MCF 10A (cell line): ENCODE measurements around the gene CD34. TPM values are rescaled to one million over a fixed set of nuclear protein-coding genes. Genes with fewer than 3 reads are reported as not detected.
A peak's percentile ranks its signal among the peaks of the same experiment; 100 is the strongest.

Experiments used
- BruUV-seq: library from RNA; stranded (reverse); fragments of 400-500 nt; replicated peaks from 2 replicates; lab custom pipeline; 2021; lab: Mats Ljungman, UMichigan
- CTCF ChIA-PET: fragments of 300-600 bp; sonication (Branson Sonifier 250); formaldehyde crosslinking; extraction: SDS; loops from one replicate; lab custom pipeline; 2021; ENCODE audit warnings: antibody characterized with exemption, inconsistent platforms; lab: Yijun Ruan, JAX
- POLR2A ChIA-PET: fragments of 300-600, 350-650 bp; sonication (Branson Sonifier 250); formaldehyde crosslinking; extraction: SDS; loops from one replicate; lab custom pipeline; 2020; ENCODE audit warnings: antibody characterized with exemption, inconsistent platforms; lab: Yijun Ruan, JAX
- DNase-seq: peaks from one replicate; pipeline ENCODE4 v3.0.0-alpha.2; 2018; ENCODE audit not compliant: unreplicated experiment
- H3K27ac Mint-ChIP-seq: one replicate; pipeline ENCODE4 v1.8.0; 2022; ENCODE audit warnings: mild to moderate bottlenecking, low read depth, mixed read lengths; ENCODE audit not compliant: unreplicated experiment
- H3K27me3 Mint-ChIP-seq: one replicate; pipeline ENCODE4 v1.8.0; 2022; ENCODE audit warnings: mixed read lengths; ENCODE audit not compliant: insufficient read depth, unreplicated experiment
- H3K36me3 Mint-ChIP-seq: one replicate; pipeline ENCODE4 v1.8.0; 2022; ENCODE audit warnings: mild to moderate bottlenecking, moderate library complexity, mixed read lengths; ENCODE audit not compliant: insufficient read depth, unreplicated experiment
- H3K4me1 Mint-ChIP-seq: one replicate; pipeline ENCODE4 v1.8.0; 2022; ENCODE audit warnings: mixed read lengths; ENCODE audit not compliant: insufficient read depth, unreplicated experiment
- H3K4me3 Mint-ChIP-seq: one replicate; pipeline ENCODE4 v1.8.0; 2022; ENCODE audit warnings: mild to moderate bottlenecking, moderate library complexity, mixed read lengths; ENCODE audit not compliant: unreplicated experiment
- H3K9me3 Mint-ChIP-seq: one replicate; pipeline ENCODE4 v1.8.0; 2022; ENCODE audit warnings: mixed read lengths; ENCODE audit not compliant: unreplicated experiment
- CTCF ChIP-seq: fragments of 200-600 bp; IDR thresholded peaks from one replicate; pipeline ENCODE4 v1.8.0; 2022; ENCODE audit warnings: antibody characterized with exemption, mild to moderate bottlenecking; ENCODE audit not compliant: unreplicated experiment
- intact Hi-C: fragments of 100-400 bp; cut with micrococcal nuclease; formaldehyde crosslinking; loops from 2 replicates; pipeline ENCODE4 v1.14.1; 2022
- total RNA-seq: library from RNA; stranded (reverse); gene quantifications from 2 replicates; pipeline ENCODE4 v1.2.3, GENCODE V29; 2022

The CD34 gene
- total RNA-seq, 1 experiment from 2014 or later, result not detected

- CTCF ChIA-PET, result interaction anchor here (0.6 to 28.1 kb wide), 11 partner anchors 8 to 1175 kb away, joined by 3 to 790 read pairs (median 9); no protein-coding TSS in a partner anchor
- no peaks in the 10 kb centered on the region for H3K9me3 Mint-ChIP-seq
- H3K36me3 Mint-ChIP-seq, result peaks cover 31% of the 10 kb centered on the region
- intact Hi-C loops, result no loop called here
- BruUV-seq, result no TSS peak
- no peaks in the 10 kb centered on the region for H3K27me3 Mint-ChIP-seq
- H3K4me1 Mint-ChIP-seq, result peaks cover 52% of the 10 kb centered on the region
- no peak for DNase-seq
- no peak for TF ChIP-seq CTCF
- POLR2A ChIA-PET, result interaction anchor here (0.6 to 6.1 kb wide), 9 partner anchors 11 to 1966 kb away, joined by 3 to 33 read pairs (median 3); partner anchors contain the start of gene CD55
- H3K27ac Mint-ChIP-seq, result no peak overlapping the region
- no peak overlapping the region for H3K4me3 Mint-ChIP-seq
These were observed 69.6 kb downstream of the CD34 start for GRCh38 chr1:207841293-207841692.

GRCh38 chr1:207840380-207840779 lies 70.5 kb downstream of the CD34 start:
- ChIA-PET POLR2A (interaction anchor here (0.7 to 6.1 kb wide), 8 partner anchors 10 to 123 kb away, joined by 3 to 33 read pairs (median 3); no protein-coding TSS in a partner anchor), CTCF (interaction anchor here (0.6 to 28.1 kb wide), 13 partner anchors 9 to 374 kb away, joined by 3 to 790 read pairs (median 5); no protein-coding TSS in a partner anchor)
- Mint-ChIP-seq H3K36me3 (peaks cover 35% of the 10 kb centered on the region), H3K9me3 (no peaks in the 10 kb centered on the region), H3K4me1 (peaks cover 45% of the 10 kb centered on the region), H3K4me3 (no peak overlapping the region), H3K27ac (no peak overlapping the region), H3K27me3 (no peaks in the 10 kb centered on the region)
- no peak for DNase-seq
- intact Hi-C loops, result no loop called here
- no peak for TF ChIP-seq CTCF
- BruUV-seq, result no TSS peak

- peak overlapping the region; percentile 32 for H3K27ac Mint-ChIP-seq
- H3K4me3 Mint-ChIP-seq, result no peak overlapping the region
- DNase-seq, result no peak
- ChIA-PET CTCF (interaction anchor here (0.6 to 28.1 kb wide), 10 partner anchors 10 to 1726 kb away, joined by 3 to 790 read pairs (median 9); no protein-coding TSS in a partner anchor), POLR2A (interaction anchor here (0.8 to 6.5 kb wide), 6 partner anchors 9 to 29 kb away, joined by 4 to 33 read pairs (median 13); no protein-coding TSS in a partner anchor)
- H3K27me3 Mint-ChIP-seq, result no peaks in the 10 kb centered on the region
- BruUV-seq, result no TSS peak
- H3K4me1 Mint-ChIP-seq, result peaks cover 40% of the 10 kb centered on the region
- intact Hi-C loops, result no loop called here
- TF ChIP-seq CTCF, result no peak
- H3K9me3 Mint-ChIP-seq, result no peaks in the 10 kb centered on the region
- peaks cover 36% of the 10 kb centered on the region for H3K36me3 Mint-ChIP-seq
These were observed 71.9 kb downstream of the CD34 start for GRCh38 chr1:207839083-207839413.

GRCh38 chr1:207838156-207839082 lies 72.5 kb downstream of the CD34 start:
- peak overlapping the region; percentile 32 for H3K27ac Mint-ChIP-seq
- no peak for TF ChIP-seq CTCF
- intact Hi-C loops, result no loop called here
- peaks cover 34% of the 10 kb centered on the region for H3K4me1 Mint-ChIP-seq
- BruUV-seq, result no TSS peak
- POLR2A ChIA-PET, result interaction anchor here (0.8 to 6.5 kb wide), 6 partner anchors 9 to 30 kb away, joined by 4 to 33 read pairs (median 13); no protein-coding TSS in a partner anchor
- DNase-seq, result no peak
- H3K27me3 Mint-ChIP-seq, result no peaks in the 10 kb centered on the region
- no peaks in the 10 kb centered on the region for H3K9me3 Mint-ChIP-seq
- H3K36me3 Mint-ChIP-seq, result peaks cover 30% of the 10 kb centered on the region
- no peak overlapping the region for H3K4me3 Mint-ChIP-seq
- CTCF ChIA-PET, result interaction anchor here (0.6 to 28.1 kb wide), 8 partner anchors 10 to 1727 kb away, joined by 3 to 790 read pairs (median 9); no protein-coding TSS in a partner anchor
